Measurements from ENCODE around the gene LHFPL5.

- TF ChIP-seq MAX (IDR thresholded peaks at IDR 0.05), result no peak
- no peak for TF ChIP-seq REST (IDR thresholded peaks at IDR 0.05; ENCODE audit: low read depth)
- TF ChIP-seq CREB1 (IDR thresholded peaks at IDR 0.05; ENCODE audit: low read depth), result no peak
- TF ChIP-seq CEBPB (IDR thresholded peaks at IDR 0.05), result no peak
- no peak for TF ChIP-seq FOXM1 (IDR thresholded peaks at IDR 0.05; ENCODE audit: borderline replicate concordance, low read depth)
- TF ChIP-seq TAF1 (IDR thresholded peaks at IDR 0.05; ENCODE audit: low read depth), result no peak
- no peak for TF ChIP-seq YY1 (IDR thresholded peaks at IDR 0.05; ENCODE audit: low read depth)
- TF ChIP-seq RAD21 (IDR thresholded peaks at IDR 0.05; ENCODE audit: low read depth), result no peak
- no peak for TF ChIP-seq EP300 (IDR thresholded peaks at IDR 0.05; ENCODE audit: borderline replicate concordance)
- TF ChIP-seq EGR1 (IDR thresholded peaks at IDR 0.05), result no peak
- no peak for TF ChIP-seq TCF12 (IDR thresholded peaks at IDR 0.05; ENCODE audit: low read depth)
Observed at GRCh38 chr6:35795453-35796071, 9.6 kb upstream of the LHFPL5 start.

Measured in Ishikawa (cell line).